22Rv1 (cell line): ENCODE results near the gene ADAMTS15.

ENCODE experiments used
- ZFX ChIP-seq: fragments of 450-650 bp; IDR thresholded peaks from 2 replicates; pipeline ENCODE4 v1.6.1; 2017; ENCODE audit warnings: antibody characterized with exemption, borderline replicate concordance
- TF ChIP-seq, protein P1 (sequence below): fragments of 450-650 bp; IDR thresholded peaks from 2 replicates; pipeline ENCODE4 v1.5.1; 2017; ENCODE audit warnings: mild to moderate bottlenecking

DNA sequence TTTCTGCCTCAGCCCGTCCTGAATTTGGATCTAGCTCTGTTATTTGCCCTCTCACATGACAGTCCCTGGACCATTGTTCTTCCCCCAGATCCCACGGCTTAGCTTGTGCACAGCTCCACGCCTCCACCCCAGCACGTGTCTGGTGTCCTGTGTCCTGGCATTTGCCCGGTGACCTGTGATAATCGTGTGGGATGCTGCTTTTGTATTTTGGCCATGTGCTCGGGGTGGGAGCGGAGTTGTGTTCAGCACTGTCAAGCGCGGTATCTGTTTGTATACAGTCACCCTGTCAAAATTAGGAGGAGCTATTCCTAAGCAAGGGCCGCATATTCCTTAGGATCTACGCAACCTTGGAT is 31.9 kb upstream of the ADAMTS15 start:
- TF ChIP-seq, protein P1, sequence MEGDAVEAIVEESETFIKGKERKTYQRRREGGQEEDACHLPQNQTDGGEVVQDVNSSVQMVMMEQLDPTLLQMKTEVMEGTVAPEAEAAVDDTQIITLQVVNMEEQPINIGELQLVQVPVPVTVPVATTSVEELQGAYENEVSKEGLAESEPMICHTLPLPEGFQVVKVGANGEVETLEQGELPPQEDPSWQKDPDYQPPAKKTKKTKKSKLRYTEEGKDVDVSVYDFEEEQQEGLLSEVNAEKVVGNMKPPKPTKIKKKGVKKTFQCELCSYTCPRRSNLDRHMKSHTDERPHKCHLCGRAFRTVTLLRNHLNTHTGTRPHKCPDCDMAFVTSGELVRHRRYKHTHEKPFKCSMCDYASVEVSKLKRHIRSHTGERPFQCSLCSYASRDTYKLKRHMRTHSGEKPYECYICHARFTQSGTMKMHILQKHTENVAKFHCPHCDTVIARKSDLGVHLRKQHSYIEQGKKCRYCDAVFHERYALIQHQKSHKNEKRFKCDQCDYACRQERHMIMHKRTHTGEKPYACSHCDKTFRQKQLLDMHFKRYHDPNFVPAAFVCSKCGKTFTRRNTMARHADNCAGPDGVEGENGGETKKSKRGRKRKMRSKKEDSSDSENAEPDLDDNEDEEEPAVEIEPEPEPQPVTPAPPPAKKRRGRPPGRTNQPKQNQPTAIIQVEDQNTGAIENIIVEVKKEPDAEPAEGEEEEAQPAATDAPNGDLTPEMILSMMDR, result no peak
- no peak for TF ChIP-seq ZFX
